ENCODE results near the gene PXT1. TPM values are rescaled to one million over a fixed set of nuclear protein-coding genes. Genes with fewer than 3 reads are reported as not detected.
"Not testable (repeated sequence)": the region's sequence is repeated elsewhere in the genome, so short reads cannot be mapped to it uniquely, and the experiment has no call there.

PXT1 gene
- total RNA-seq, 1 donor from 2014 or later, result 0.22 TPM

DNA sequence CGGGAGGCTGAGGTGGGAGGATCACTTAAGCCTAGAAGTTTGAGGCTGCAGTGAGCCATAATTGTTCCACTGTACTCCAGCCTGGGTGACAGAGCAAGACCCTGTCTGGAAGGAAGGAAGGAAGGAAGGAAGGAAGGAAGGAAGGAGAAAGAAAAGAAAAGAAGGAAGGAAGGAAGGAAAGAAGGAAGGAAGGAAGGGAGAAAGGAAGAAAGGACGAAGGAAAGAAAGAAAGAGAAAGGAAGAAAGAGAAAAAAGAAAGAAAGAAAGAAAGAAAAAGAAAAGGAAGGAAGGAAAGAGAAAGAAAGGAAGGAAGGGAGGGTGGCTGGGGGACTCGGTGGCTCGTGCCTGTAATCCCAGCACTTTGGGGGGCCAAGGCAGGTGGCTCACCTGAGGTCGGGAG, 32.9 kb downstream of the PXT1 start:
- intact Hi-C loops (cut with DNase I); DNase-seq (ENCODE audit: low spot score): not testable (repeated sequence)

- DNase-seq (ENCODE audit: low spot score), result no peak
- intact Hi-C loops (cut with DNase I), result no loop called here
Observed at GRCh38 chr6:36404164-36404563, 38.5 kb downstream of the PXT1 start.

- DNase-seq (ENCODE audit: low spot score), result no peak
Observed at GRCh38 chr6:36402481-36402880, 40.2 kb downstream of the PXT1 start.

GRCh38 chr6:36399970-36400369, 42.7 kb downstream of the PXT1 start:
- DNase-seq (ENCODE audit: low spot score), result no peak
- intact Hi-C loops (cut with DNase I), result no loop called here

More at GRCh38 chr6:36402481-36402880, 40.2 kb downstream of the PXT1 start:
- intact Hi-C loops (cut with DNase I), result no loop called here

DNA sequence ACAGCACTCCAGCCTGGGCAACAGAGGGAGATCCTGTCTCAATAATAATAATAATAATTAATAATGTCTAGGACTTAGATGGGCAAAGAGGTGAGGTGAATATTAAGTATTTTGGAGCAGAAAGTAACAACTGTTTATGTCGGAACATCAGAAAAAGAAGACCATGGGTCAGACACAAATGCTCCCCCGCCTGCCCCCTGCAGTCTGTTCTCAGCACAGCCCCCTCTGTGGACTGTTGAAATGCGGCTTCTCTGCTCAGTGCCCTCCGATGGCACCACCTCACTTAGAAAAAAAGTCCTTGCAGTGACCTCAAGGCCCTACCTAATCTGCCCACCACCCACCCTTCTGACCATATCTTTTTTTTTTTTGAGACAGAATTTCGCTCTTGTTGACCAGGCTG, 50.0 kb downstream of the PXT1 start:
- no peak for DNase-seq (ENCODE audit: low spot score)
- intact Hi-C loops (cut with DNase I), result no loop called here

DNA sequence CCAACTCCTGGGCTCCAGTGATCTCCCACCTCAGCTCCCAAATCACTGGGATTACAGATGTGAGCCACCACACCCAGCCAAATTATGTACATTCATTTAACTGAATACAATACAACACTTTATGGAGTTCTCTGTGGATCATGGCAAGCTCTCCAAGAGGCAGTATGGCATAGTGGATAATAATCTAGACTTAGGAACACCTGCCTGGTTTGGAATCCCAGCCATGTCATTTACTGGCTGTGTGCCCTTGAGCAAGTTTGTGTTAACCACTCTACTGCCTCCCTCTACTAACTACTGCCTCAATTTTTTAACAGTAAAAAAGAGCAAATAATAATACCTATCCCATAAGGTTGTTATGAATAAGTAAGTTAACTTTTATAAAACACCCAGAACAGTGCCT, 53.3 kb downstream of the PXT1 start:
- no peak for DNase-seq (ENCODE audit: low spot score)
- intact Hi-C loops (cut with DNase I), result no loop called here

- DNase-seq (ENCODE audit: low spot score), result peak; percentile 81
- intact Hi-C loops (cut with DNase I), result no loop called here
Observed at GRCh38 chr6:36387440-36388303, 55.0 kb downstream of the PXT1 start, which contains the start of gene ETV7. Gene ETV7 (minus strand): TSS chr6:36387669. CDS start chr6:36387541, 128 bp downstream.

DNA sequence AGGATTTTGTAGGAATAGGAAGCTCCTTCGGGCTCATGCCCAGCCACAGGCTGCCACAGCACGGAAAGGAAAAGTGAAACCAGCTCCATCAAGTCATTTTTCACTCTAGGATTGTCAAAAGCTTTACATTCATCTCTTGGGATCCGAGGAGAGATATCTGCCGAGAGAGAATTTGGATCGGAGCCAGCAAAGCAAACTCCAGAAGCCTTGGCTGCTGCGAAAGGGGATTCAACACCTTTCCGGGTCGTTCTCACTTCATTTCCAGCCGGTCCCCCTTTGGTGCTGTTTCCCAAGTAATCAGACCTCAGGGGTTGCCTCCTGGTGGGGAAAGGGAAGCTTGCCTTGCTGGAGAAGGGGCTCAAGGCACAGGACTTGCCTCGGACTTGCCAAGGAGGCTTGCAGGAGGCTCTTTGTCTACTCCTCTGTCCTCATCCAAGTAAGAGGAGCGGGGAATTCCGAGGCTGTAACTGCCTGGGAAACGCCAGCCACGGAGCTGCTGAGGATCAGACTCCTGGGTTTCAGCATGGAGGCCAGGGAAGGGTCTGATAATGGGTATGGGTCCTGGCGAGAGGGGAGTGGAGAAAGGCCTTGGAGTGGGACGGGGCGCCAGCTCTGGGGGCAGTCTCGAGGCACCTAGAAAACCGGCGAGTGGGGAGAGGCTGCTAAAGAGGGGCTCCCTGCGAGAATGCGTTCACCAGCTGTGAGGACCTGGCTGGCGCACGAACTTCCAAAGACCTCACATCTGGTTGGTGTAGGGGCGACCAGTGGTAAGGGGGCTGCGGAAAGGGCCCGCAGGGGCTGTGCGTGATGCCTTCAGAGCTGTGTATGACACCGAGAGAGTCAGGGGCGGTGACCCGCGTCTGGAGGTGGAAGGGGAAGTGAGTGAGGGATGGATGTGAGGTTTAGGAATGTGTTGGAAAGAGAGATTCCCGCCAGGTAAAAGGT, 55.9 kb downstream of the PXT1 start:
- no peak for DNase-seq (ENCODE audit: low spot score)
- intact Hi-C loops (cut with DNase I), result no loop called here

- intact Hi-C loops (cut with DNase I), result no loop called here
- no peak for DNase-seq (ENCODE audit: low spot score)
Observed at GRCh38 chr6:36384095-36384494, 58.6 kb downstream of the PXT1 start.

- intact Hi-C loops (cut with DNase I), result no loop called here
- DNase-seq (ENCODE audit: low spot score), result no peak
Observed at GRCh38 chr6:36383606-36384005, 59.0 kb downstream of the PXT1 start.

- no peak for DNase-seq (ENCODE audit: low spot score)
- intact Hi-C loops (cut with DNase I), result no loop called here
Observed at GRCh38 chr6:36382976-36383375, 59.7 kb downstream of the PXT1 start.

DNA sequence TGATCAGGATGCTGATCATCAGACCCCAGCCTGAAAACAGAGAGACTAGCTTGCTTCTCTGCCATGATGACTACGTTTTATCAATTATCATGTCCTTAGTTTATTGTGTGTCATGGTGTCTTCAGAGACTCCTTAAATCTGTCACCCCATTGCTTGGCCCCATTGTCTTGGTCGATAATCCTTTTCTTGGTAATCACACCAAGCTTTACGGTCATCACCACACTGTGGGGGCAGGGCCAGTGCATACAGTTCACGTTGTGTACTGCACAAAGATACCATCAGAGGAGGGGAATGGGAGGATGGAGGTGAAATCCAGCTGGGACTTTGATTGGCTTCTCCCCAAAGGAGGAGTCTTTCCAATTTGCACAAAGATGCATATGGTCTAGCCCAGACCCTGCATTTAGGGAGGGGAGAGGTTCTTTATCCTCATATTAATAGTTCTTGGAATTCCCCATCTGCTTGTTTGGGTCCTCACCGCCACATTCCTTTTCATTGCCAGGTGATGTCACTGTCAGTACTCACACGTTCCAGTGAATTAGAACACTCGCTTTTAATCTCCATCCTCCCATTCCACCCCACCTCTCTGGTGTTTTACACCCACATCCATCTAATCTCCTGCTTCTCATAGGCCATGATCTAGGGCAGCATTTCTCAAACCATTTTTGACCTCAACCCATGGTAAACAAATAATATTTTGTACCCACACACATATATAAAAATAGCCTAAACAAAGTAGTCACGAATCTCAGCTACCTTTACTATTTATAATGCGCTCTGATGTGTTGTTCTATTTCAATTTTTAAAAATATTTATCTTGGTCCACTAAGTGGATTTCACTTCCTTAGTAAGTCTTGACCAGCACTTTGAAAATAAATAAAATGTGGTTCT, 60.9 kb downstream of the PXT1 start:
- intact Hi-C loops (cut with DNase I), result no loop called here
- no peak for DNase-seq (ENCODE audit: low spot score)

DNA sequence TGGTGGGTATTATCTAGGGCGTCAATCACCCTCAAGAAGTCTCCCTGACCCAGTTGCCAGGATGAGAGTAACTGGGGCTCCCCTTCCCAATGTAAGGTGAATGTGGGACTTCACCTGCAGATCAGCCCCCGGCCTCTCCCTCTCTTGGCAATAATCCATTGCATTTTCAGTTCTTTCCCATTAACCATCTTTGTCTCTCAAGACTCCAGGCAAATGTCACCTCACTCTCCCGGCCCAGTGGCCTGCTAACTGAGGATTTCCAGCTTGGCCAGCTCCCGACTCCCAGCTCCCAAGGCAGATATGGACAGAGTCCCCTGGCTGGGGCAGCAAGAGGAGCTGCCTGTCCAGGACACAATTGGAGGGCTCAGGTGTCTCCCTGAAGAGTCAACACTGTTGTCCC, 62.5 kb downstream of the PXT1 start:
- intact Hi-C loops (cut with DNase I), result no loop called here
- no peak for DNase-seq (ENCODE audit: low spot score)

DNA sequence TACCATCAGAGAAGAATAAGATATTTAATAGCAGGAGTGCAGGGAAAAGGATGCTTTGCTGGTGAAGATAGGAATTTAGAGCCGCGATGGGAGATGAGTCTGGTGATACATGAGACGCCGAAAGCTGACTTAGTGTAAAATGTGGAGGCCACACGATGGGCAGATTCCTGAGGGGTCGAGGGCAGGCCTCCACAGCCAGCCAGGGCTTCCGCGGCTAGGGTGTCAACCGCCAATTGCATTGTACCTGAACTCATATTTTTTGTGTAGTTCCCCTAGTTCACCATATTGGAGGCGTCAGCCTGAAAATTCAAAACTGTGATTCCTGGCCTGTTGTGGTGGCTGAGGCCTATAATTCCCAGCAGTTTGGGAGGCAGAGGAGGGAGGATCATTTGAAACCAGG, 63.7 kb downstream of the PXT1 start:
- no peak for DNase-seq (ENCODE audit: low spot score)
- intact Hi-C loops (cut with DNase I), result no loop called here

DNA sequence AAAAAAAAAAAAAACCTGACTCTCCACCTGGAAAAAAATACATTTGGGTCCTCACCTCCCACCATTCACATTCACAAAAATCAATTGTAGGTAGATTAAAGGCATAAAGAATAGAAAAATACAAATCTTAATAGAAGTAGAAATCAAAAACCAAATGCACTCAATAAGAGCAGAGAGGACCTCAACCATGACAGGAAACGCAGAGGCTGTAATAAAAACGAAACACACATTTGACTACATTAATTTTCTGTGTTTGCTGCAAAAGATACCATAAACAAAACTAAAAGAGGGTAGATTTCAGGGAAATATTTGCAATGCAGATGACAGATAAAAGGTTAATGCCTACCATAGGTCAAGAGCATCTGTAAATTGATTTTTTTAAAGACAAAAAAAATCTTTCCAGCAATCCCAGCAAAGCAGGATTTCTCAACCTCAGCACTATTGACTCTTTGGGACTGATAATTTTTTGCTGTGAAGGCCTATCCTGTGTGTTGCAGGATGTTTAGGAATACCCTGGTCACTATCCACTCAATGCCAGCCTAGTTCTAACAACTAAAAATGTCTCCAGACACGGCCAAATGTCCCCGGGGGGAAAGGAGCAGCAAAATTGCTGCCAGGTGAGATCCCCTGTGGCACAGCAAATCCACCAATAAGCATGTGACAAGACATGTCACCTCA, 64.3 kb downstream of the PXT1 start:
- intact Hi-C loops (cut with DNase I), result no loop called here
- no peak for DNase-seq (ENCODE audit: low spot score)

- no peak for DNase-seq (ENCODE audit: low spot score)
- intact Hi-C loops (cut with DNase I), result no loop called here
Observed at GRCh38 chr6:36377594-36377993, 65.1 kb downstream of the PXT1 start.

DNA sequence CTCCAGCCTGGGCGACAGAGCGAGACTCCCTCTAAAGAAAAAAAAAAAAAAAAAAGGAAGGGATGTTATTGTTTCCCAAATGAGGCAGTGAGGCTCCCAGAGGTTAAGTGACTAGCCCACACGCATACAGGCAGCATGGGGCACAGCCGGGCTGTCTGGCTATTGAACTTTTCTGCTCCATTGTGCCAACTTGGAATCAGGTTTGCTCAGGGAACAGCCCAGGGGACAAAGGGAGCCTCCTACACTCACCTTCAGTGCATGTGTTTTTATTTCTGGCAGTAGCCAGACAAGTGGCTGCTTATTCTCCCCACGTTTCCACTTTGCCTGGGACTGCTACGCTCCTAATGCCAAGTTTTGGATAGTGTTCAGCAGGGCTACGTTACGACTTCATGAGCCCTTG, 65.9 kb downstream of the PXT1 start:
- DNase-seq (ENCODE audit: low spot score), result no peak
- intact Hi-C loops (cut with DNase I), result no loop called here

DNA sequence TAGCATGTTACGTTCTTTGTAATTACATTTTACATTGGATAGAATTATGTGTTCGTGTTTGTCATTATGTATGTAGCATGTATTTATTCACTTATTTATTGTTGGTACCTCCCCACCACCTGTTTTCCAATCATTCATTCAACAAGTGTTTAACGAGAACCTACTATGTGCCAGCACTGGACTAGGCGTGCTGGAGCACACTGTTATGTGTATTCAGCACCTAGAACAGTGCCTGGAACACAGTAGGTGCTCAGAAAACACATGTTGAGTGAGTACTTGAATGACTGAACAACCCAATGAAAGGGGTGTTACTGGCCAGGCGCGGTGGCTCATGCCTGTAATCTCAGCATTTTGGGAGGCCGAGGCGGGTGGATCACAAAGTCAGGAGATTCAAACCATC, 66.5 kb downstream of the PXT1 start:
- no peak for DNase-seq (ENCODE audit: low spot score)
- intact Hi-C loops (cut with DNase I), result no loop called here

DNA sequence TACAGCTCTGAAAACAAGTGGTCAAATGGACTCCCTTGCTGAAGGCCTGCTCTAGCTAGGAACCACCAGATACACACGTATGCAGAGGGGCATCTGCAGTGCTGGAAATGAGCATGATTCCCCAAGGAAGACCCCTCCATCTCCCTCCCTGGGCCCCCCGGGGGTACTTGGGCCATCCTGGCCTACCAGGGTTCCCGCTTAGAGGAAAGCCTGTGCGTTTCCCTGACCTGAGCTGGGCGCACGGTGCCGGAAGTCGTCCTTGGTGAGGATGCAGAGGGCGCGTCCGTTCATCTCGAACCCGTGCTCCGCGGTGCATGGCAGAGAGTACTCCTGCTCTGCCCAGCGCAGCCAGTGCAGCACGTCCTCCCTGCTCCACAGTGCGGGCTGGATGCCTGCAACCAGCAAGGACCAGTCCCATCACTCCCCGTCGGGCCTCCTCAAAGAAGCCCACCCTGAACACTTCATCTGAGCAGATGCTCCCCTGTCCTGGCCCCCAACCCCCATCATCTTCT, 67.0 kb downstream of the PXT1 start:
- DNase-seq (ENCODE audit: low spot score), result no peak

More for the DNA sequence above, 67.0 kb downstream of the PXT1 start:
- intact Hi-C loops (cut with DNase I), result no loop called here

All from cardiac septum (tissue), 1 donor.